ENCODE data around the gene CALM1.
"Not testable (repeated sequence)": the region's sequence is repeated elsewhere in the genome, so short reads cannot be mapped to it uniquely, and the experiment has no call there.

CALM1 gene

GRCh38 chr14:90383126-90383730, 13.6 kb upstream of the CALM1 start:
- peak; percentile 95 to 96 for DNase-seq (ENCODE audit: low read depth in 2 of 2)

DNA sequence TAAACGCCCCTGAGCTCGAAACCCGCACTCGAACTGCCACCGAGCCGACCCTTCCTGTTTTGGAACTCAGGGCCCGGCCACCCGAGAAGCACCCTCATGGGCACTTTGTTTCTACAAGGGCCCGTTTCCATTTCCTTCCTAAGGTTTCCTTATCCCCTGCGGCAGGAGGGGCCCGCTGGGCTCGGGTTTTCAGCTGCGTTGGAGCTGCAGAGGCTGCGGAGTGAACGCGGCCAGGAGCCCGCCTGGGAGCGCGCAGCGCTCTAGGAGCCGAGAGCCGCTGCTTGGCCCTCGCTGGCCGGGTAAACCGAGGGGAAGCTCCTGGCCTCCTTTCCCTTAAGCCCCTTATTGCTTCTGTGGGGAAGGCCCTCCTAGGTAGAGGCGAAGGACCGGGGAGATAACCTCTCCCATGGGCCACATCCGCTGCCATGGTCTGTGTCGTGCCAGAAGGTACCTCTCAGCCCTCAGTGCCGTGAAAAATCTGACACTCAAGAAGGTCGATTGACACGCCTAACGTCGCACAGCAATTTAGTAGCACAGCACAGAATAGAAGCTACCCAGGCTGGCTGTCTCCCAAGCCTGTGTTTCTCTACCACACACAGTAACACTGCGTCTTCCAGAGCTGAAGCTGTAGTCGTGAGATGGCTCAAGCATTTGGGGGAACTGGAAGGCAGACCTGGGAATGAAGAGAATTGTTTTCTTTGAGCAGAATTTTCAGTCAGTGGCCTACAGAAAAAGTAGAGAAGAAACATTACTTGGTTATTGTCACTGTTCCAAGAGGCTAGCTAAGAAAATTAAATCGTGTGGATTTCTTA, 12.9 kb upstream of the CALM1 start:
- peak in 1 of 2 donors; percentile 27 for DNase-seq (ENCODE audit: low read depth in 2 of 2)

GRCh38 chr14:90384543-90384911, 12.3 kb upstream of the CALM1 start:
- no peak for DNase-seq (ENCODE audit: low read depth in 2 of 2)

- no peak for DNase-seq (ENCODE audit: low read depth in 2 of 2)
These were observed 10.5 kb upstream of the CALM1 start for GRCh38 chr14:90386321-90386720.

- no peak for DNase-seq (ENCODE audit: low read depth in 2 of 2)
These were observed 9.5 kb upstream of the CALM1 start for GRCh38 chr14:90387206-90387760.

DNA sequence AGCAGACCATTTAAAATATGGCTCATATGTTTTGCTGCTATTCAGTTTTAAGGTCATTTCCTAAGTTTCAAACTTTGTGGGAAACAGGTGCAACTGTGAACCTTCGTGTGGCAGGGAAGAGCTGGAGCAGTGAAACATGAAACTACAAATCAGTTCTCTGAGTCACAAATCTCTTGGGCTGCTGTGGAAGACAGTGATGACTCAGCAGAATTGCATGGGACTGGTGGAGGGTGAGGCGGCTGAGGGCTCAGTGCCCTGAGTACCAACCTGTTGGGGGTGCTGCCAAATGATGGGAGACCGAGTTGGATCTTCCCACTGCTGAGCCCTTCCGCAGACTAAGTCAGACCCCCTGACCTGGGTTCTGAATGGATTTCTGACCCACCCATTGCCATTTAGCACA, 8.4 kb upstream of the CALM1 start:
- no peak for DNase-seq (ENCODE audit: low read depth in 2 of 2)

- no peak for DNase-seq (ENCODE audit: low read depth in 2 of 2)
These were observed 7.8 kb upstream of the CALM1 start for GRCh38 chr14:90388982-90389381.

GRCh38 chr14:90393966-90394365, 2.9 kb upstream of the CALM1 start:
- DNase-seq (ENCODE audit: low read depth in 2 of 2), result no peak

DNA sequence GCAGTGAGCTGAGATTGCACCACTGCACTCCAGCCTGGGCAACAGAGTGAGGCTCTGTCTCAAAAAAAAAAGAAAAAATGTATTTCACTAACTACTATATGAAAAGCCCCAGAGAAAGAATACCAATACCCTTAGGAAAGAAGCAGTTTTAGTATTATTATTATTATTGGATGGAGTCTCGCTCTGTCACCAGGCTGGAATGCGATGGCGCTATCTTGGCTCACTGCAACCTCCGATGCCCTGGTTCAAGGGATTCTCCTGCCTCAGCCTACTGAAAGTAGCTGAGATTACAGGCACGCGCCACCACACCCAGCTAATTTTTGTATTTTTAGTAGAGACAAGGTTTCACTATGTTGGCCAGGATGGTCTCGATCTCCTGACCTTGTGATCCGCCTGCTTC, 2.0 kb upstream of the CALM1 start:
- DNase-seq (ENCODE audit: low read depth in 2 of 2), result not testable (repeated sequence)

- DNase-seq (ENCODE audit: low read depth in 2 of 2), result peak; percentile 47 to 53
These were observed 841 bp downstream of the CALM1 start for GRCh38 chr14:90397425-90398314.

- DNase-seq (ENCODE audit: low read depth in 2 of 2), result peak in 1 of 2 donors; percentile 47
These were observed 1.5 kb downstream of the CALM1 start for GRCh38 chr14:90398315-90398839.

DNA sequence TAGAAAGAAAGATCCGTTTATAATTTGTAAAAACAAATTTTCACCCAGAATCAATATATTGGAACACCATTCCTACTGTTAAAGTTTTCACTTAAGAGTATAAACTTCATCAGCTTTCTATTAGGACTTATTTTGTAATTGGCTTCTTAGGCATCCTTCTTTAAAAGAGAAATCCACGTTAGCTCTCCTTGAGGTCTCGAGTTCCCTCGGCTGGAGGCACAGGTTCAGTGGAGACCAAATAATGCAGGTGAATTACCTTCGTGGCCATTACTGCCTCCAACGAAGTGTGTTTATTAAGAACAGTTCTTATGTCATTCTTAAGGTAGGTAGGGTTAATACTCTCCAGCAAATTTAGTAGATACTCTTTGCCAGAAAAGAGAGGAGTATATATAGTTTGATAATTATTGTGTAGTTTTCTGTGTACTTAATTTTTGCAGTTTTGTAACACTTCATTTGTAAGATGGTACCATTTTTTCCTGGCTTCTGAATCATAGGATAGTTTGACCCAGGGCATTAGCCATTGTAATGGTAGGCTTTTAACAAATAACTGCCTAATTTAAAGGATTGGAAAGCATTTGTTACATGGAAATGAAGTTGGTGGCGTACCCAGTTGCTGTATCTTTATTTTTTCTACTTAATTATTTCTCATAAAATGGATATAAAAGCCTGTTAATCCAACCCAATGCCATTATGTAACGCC, 2.2 kb downstream of the CALM1 start:
- DNase-seq (ENCODE audit: low read depth in 2 of 2), result no peak

DNA sequence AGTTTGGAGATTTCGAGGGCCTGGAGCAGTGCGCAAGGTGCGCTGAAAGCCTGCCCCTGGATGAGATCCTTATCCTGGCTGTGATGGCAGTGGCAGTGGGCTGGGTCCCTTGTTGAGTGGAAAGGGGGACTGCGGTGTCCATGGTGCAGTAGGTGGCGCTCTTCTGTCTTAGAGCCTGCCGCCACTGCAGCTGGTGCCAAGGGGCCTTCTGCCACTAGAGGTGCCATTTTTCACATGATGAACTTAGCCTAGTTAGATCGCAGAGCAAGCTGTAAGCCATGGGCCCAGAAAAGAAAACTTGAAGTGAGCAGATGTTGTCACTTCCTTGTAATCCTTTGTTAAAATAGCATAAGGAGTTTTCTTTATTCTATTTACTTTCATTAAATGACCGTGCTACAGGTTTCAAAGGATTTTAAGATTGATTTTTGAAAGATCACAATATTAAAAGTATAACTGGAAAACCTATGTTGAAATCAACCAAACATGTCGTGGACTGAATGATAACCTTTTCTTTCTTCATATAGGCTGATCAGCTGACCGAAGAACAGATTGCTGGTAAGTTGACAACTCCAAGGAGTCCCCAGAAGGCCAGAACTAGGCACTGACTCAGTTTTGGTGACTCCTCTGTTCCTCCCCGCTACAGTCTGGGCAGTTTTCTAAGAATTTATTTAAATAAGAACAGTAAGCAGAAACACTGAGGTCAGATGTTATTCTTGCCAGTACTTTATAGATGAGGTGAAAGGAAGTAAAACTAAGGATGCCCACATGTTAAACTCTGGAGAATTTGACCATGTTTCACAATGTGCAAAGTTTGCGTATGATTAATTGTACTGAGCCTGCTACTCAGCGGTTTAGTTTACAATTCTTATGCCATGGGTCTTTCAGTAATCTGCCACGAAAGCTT, 3.0 kb downstream of the CALM1 start:
- DNase-seq (ENCODE audit: low read depth in 2 of 2), result peak; percentile 72 to 81

DNA sequence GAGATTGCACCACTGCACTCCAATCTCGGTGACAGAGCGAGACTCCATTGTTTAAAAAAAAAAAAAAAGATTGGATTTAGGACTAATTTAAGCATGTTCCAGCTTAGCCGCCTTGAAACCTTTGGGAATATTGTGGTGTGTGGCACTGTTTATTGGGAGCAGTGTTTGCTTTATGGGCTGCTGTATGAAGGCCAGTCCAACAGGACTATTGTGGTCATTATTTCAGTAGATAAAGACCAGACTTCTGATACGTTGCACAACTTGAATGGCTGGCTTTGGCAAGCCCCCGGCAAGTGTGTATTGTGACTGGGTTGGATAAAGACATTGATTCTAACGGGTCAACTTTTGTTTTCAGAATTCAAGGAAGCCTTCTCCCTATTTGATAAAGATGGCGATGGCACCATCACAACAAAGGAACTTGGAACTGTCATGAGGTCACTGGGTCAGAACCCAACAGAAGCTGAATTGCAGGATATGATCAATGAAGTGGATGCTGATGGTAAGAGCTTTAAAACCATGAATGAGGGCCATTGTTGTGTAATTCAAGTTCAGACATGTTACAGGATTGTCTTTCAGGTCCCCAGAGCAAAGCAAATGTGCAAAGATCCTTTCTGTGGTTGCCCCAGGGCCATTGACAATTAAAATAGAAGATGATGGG, 4.2 kb downstream of the CALM1 start:
- DNase-seq (ENCODE audit: low read depth in 2 of 2), result no peak

- no peak for DNase-seq (ENCODE audit: low read depth in 2 of 2)
These were observed 5.2 kb downstream of the CALM1 start for GRCh38 chr14:90402016-90402415.

DNA sequence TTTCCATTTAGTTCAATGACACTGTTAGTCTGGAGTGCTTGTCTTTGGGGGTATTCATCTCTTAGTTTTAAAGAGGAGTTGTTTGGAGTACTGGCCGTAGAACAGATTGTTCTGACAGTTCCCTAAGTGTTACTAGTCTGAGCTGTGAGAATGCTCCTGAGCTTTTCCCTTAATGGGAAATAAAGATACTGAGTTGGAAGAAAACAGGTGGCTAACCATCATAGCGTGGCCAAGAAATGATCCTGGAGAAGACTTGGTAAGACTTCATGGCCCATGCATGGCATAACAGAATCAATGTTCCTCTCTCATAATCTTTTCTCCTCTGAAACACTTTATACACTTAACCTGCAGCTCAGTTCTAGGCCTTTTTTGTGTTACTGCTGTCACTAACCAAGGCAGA, 6.2 kb downstream of the CALM1 start:
- no peak for DNase-seq (ENCODE audit: low read depth in 2 of 2)

GRCh38 chr14:90405101-90405500, 8.3 kb downstream of the CALM1 start:
- DNase-seq (ENCODE audit: low read depth in 2 of 2), result no peak

GRCh38 chr14:90405755-90406154, 8.9 kb downstream of the CALM1 start:
- no peak for DNase-seq (ENCODE audit: low read depth in 2 of 2)

- DNase-seq (ENCODE audit: low read depth in 2 of 2), result no peak
These were observed 9.6 kb downstream of the CALM1 start for GRCh38 chr14:90406384-90406798.

DNA sequence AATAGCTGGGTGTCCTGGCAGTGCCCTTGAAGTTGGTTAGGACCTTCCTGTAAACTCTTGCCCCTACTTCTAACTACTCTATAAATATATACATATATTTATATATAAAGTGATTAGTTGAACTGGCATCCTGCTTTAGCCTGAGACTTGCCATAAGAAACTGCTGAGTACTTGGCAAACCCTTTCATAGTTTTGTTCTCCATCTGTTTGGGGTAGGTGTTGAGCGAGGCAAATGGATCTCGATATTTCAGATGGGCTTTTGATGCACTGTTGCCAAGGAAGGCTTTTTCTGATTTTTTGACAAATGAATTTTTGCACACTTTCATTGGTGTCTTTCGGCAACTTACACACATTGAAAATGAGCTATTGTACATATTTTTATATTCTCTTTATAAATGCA, 10.4 kb downstream of the CALM1 start:
- no peak for DNase-seq (ENCODE audit: low read depth in 2 of 2)
